HG03442 (cell line): ENCODE data around the gene RNGTT.
A peak's percentile ranks its signal among the peaks of the same experiment; 100 is the strongest.
"Not testable (repeated sequence)": the region's sequence is repeated elsewhere in the genome, so short reads cannot be mapped to it uniquely, and the experiment has no call there.

Experiments
- ATAC-seq: cut with Tn5 transposase; IDR thresholded peaks from one replicate; pipeline ENCODE4 v1.9.1; 2021; ENCODE audit warnings: mild to moderate bottlenecking, moderate library complexity; ENCODE audit not compliant: unreplicated experiment

The RNGTT gene

GRCh38 chr6:88741939-88742338 lies 221.5 kb downstream of the RNGTT start:
- no peak for ATAC-seq

- ATAC-seq = no peak
Observed at GRCh38 chr6:88741071-88741470, 222.3 kb downstream of the RNGTT start.

- no peak for ATAC-seq
Observed at GRCh38 chr6:88734544-88734943, 228.9 kb downstream of the RNGTT start.

- no peak for ATAC-seq
Observed at GRCh38 chr6:88730611-88731011, 232.8 kb downstream of the RNGTT start.

- no peak for ATAC-seq
Observed at GRCh38 chr6:88728756-88729155, 234.7 kb downstream of the RNGTT start.

- ATAC-seq = not testable (repeated sequence)
Observed at GRCh38 chr6:88726409-88726808, 237.0 kb downstream of the RNGTT start.

- ATAC-seq = no peak
Observed at GRCh38 chr6:88725111-88725975, 238.1 kb downstream of the RNGTT start.

- no peak for ATAC-seq
Observed at GRCh38 chr6:88722686-88723085, 240.7 kb downstream of the RNGTT start.

- ATAC-seq = not testable (repeated sequence)
Observed at GRCh38 chr6:88716399-88716798, 247.0 kb downstream of the RNGTT start.

GRCh38 chr6:88712243-88712936 lies 251.0 kb downstream of the RNGTT start:
- ATAC-seq = no peak

- no peak for ATAC-seq
Observed at GRCh38 chr6:88709819-88710246, 253.6 kb downstream of the RNGTT start.

GRCh38 chr6:88708197-88708744 lies 255.1 kb downstream of the RNGTT start:
- ATAC-seq = no peak

GRCh38 chr6:88705601-88706000 lies 257.8 kb downstream of the RNGTT start:
- ATAC-seq = peak; percentile 76

- no peak for ATAC-seq
Observed at GRCh38 chr6:88704980-88705379, 258.4 kb downstream of the RNGTT start.

GRCh38 chr6:88702956-88703556 lies 260.4 kb downstream of the RNGTT start:
- ATAC-seq = no peak

GRCh38 chr6:88698661-88699060 lies 264.8 kb downstream of the RNGTT start:
- ATAC-seq = no peak

GRCh38 chr6:88695937-88696336 lies 267.5 kb downstream of the RNGTT start:
- no peak for ATAC-seq

GRCh38 chr6:88683734-88684133 lies 279.7 kb downstream of the RNGTT start:
- ATAC-seq = no peak

- ATAC-seq = no peak
Observed at GRCh38 chr6:88680654-88681053, 282.8 kb downstream of the RNGTT start.

GRCh38 chr6:88679841-88680240 lies 283.6 kb downstream of the RNGTT start:
- ATAC-seq = no peak

- no peak for ATAC-seq
Observed at GRCh38 chr6:88677356-88677755, 286.1 kb downstream of the RNGTT start.
